ENCODE data around the gene BAZ2B.

DNA sequence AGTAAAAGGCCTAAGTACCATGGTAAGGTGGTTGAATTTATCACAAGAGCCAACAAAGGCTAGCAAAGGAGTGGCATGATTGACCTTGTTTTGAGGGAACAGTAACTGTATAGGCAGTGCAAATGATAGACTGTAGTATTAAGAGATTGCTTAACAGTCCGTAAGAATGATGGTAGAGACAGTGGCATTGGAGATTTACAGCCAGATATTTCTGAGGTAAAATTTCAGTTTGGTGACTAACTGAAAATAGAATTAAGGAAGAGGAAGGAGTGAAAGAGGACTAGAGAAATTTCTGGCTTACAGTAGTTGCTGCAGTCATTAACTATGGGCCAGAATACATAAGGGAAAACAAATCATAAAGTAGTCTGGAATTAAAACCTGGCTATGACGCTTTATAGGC, 4.4 kb upstream of the BAZ2B start:
- TF ChIP-seq, protein P1, sequence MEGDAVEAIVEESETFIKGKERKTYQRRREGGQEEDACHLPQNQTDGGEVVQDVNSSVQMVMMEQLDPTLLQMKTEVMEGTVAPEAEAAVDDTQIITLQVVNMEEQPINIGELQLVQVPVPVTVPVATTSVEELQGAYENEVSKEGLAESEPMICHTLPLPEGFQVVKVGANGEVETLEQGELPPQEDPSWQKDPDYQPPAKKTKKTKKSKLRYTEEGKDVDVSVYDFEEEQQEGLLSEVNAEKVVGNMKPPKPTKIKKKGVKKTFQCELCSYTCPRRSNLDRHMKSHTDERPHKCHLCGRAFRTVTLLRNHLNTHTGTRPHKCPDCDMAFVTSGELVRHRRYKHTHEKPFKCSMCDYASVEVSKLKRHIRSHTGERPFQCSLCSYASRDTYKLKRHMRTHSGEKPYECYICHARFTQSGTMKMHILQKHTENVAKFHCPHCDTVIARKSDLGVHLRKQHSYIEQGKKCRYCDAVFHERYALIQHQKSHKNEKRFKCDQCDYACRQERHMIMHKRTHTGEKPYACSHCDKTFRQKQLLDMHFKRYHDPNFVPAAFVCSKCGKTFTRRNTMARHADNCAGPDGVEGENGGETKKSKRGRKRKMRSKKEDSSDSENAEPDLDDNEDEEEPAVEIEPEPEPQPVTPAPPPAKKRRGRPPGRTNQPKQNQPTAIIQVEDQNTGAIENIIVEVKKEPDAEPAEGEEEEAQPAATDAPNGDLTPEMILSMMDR (IDR thresholded peaks at IDR 0.05; ENCODE audit: low read length): no peak
- TF ChIP-seq EZH2 (optimal IDR thresholded peaks at IDR 0.05; ENCODE audit: low read depth, low read length) (no peak), EZH2phosphoT487 (IDR thresholded peaks at IDR 0.05; ENCODE audit: low read length) (no peak)

Measured in MM.1S (cell line).